ENCODE results near the gene MIDN. TPM values are rescaled to one million over a fixed set of nuclear protein-coding genes. Genes with fewer than 3 reads are reported as not detected.

The MIDN gene
- polyA plus RNA-seq, 1 donor from 2014 or later: 24.8 TPM

DNA sequence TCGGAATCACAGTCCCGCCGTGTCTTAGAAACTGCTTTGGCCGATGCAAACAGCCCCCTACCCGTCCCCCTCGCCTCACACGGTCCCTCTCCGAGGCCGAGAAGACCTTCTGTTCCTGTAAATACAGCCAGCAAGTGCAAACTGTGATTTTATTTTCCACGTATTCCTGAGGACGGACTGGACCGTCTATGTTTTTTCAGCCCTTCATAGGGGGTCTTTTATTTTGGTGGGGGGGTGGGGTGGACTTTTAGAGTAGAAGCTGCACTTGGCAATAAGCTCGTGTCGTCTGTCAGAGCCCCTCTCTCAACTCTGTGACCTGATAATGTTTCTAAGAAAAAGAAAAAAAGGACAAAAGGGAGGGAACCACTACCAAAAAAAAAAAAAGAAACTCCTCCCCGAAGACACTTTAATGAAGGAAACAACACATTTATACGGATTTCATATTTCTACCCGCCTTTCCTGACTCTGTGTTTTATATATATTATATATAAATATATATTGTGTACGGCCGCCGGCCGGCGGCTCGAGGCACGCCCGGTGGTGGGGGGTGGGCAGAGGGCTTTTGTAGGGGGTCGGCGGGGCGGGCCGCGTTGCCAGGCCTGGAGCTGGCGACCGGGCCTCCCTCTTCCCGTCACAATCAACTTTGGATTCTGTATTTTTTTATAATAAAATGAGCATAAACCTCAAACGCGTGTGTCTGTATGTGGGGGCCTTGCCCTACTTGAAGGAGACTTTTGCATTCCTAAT lies 52.5 kb downstream of the MIDN start:
- no peaks in the 10 kb centered on the region for H3K79me2 ChIP-seq (replicated peaks; ENCODE audit: insufficient read depth, low read length)
- no peaks in the 10 kb centered on the region for H3F3A ChIP-seq (ENCODE audit: insufficient read depth, low read length, poor library complexity, severe bottlenecking)
- H3K9ac ChIP-seq (ENCODE audit: low read length): no peak overlapping the region
- H3K27ac ChIP-seq (ENCODE audit: low read length): no peak overlapping the region
- H3K4me2 ChIP-seq (ENCODE audit: low read length): no peak overlapping the region
- no peaks in the 10 kb centered on the region for H3K36me3 ChIP-seq (ENCODE audit: insufficient read depth, low read length)
- H4K20me1 ChIP-seq (ENCODE audit: insufficient read depth): no peaks in the 10 kb centered on the region
- no peaks in the 10 kb centered on the region for H3K9me2 ChIP-seq (ENCODE audit: insufficient read depth, low read length)
- TF ChIP-seq EP300 (conservative IDR thresholded peaks at IDR 0.05; ENCODE audit: poor library complexity, severe bottlenecking): no peak
- TF ChIP-seq TAF1 (IDR thresholded peaks at IDR 0.05; ENCODE audit: low read depth): no peak
- H2AFZ ChIP-seq (ENCODE audit: low read depth, low read length): no peak overlapping the region
- no peaks in the 10 kb centered on the region for H3K27me3 ChIP-seq (ENCODE audit: insufficient read depth, low read depth, low read length)
- no peak overlapping the region for H3K4me3 ChIP-seq (ENCODE audit: low read length)
- no peaks in the 10 kb centered on the region for H3K9me3 ChIP-seq (ENCODE audit: low read length)

DNA sequence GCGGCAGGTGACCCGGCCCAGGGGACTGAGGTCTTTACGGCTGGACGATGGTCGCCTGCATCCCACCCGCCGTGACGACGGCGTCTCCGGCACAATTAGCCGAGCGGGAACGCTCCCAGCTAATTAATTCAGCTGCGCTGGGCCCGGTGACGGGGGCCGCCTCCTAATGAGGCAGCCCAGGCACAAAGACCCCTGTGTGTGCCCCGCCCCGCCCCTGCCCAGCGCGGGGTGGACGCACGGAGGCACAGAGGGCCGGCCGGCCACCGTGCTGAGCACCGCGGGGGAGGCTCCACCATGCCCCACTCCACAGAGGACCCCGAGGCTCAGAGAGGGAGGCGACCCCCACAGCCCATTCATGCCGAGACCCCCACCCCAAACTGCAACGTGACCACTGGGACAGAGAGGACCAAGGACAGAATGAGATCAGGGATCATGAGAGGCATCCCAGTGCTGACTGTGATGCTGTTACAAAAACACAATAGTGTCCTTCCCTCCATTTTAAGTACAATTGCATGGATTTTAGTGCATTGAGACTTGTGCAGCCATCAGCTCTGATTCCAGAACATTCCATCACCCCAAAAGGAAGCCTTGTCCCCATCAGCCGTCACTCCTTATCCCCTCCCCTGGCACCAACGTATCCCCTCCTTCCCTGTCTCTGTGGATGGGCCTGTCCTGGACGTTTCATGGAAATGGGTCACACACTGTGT lies 54.3 kb downstream of the MIDN start:
- no peaks in the 10 kb centered on the region for H3K36me3 ChIP-seq (ENCODE audit: insufficient read depth, low read length)
- no peaks in the 10 kb centered on the region for H3K27me3 ChIP-seq (ENCODE audit: insufficient read depth, low read depth, low read length)
- TF ChIP-seq RAD21 (conservative IDR thresholded peaks at IDR 0.05) (no peak), EZH2 (IDR thresholded peaks at IDR 0.05; ENCODE audit: borderline replicate concordance, insufficient read depth, low read length, poor library complexity, severe bottlenecking) (no peak), POLR2AphosphoS5 (IDR thresholded peaks at IDR 0.05) (no peak), MXI1 (conservative IDR thresholded peaks at IDR 0.05; ENCODE audit: poor library complexity, severe bottlenecking) (no peak), EP300 (conservative IDR thresholded peaks at IDR 0.05; ENCODE audit: poor library complexity, severe bottlenecking) (no peak), SMC3 (conservative IDR thresholded peaks at IDR 0.05; ENCODE audit: poor library complexity) (no peak), TAF1 (IDR thresholded peaks at IDR 0.05; ENCODE audit: low read depth) (no peak)
- TF ChIP-seq, protein P1, sequence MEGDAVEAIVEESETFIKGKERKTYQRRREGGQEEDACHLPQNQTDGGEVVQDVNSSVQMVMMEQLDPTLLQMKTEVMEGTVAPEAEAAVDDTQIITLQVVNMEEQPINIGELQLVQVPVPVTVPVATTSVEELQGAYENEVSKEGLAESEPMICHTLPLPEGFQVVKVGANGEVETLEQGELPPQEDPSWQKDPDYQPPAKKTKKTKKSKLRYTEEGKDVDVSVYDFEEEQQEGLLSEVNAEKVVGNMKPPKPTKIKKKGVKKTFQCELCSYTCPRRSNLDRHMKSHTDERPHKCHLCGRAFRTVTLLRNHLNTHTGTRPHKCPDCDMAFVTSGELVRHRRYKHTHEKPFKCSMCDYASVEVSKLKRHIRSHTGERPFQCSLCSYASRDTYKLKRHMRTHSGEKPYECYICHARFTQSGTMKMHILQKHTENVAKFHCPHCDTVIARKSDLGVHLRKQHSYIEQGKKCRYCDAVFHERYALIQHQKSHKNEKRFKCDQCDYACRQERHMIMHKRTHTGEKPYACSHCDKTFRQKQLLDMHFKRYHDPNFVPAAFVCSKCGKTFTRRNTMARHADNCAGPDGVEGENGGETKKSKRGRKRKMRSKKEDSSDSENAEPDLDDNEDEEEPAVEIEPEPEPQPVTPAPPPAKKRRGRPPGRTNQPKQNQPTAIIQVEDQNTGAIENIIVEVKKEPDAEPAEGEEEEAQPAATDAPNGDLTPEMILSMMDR (IDR thresholded peaks at IDR 0.05; ENCODE audit: poor library complexity, severe bottlenecking): no peak
- TF ChIP-seq, protein P2, sequence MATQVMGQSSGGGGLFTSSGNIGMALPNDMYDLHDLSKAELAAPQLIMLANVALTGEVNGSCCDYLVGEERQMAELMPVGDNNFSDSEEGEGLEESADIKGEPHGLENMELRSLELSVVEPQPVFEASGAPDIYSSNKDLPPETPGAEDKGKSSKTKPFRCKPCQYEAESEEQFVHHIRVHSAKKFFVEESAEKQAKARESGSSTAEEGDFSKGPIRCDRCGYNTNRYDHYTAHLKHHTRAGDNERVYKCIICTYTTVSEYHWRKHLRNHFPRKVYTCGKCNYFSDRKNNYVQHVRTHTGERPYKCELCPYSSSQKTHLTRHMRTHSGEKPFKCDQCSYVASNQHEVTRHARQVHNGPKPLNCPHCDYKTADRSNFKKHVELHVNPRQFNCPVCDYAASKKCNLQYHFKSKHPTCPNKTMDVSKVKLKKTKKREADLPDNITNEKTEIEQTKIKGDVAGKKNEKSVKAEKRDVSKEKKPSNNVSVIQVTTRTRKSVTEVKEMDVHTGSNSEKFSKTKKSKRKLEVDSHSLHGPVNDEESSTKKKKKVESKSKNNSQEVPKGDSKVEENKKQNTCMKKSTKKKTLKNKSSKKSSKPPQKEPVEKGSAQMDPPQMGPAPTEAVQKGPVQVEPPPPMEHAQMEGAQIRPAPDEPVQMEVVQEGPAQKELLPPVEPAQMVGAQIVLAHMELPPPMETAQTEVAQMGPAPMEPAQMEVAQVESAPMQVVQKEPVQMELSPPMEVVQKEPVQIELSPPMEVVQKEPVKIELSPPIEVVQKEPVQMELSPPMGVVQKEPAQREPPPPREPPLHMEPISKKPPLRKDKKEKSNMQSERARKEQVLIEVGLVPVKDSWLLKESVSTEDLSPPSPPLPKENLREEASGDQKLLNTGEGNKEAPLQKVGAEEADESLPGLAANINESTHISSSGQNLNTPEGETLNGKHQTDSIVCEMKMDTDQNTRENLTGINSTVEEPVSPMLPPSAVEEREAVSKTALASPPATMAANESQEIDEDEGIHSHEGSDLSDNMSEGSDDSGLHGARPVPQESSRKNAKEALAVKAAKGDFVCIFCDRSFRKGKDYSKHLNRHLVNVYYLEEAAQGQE (IDR thresholded peaks at IDR 0.05; ENCODE audit: borderline replicate concordance): no peak
- no peaks in the 10 kb centered on the region for H4K20me1 ChIP-seq (ENCODE audit: insufficient read depth)
- no peak overlapping the region for H2AFZ ChIP-seq (ENCODE audit: low read depth, low read length)
- H3F3A ChIP-seq (ENCODE audit: insufficient read depth, low read length, poor library complexity, severe bottlenecking): no peaks in the 10 kb centered on the region
- H3K9me3 ChIP-seq (ENCODE audit: low read length): no peaks in the 10 kb centered on the region
- H3K27ac ChIP-seq (ENCODE audit: low read length): no peak overlapping the region
- no peak overlapping the region for H3K9ac ChIP-seq (ENCODE audit: low read length)
- no peak overlapping the region for H3K4me3 ChIP-seq (ENCODE audit: low read length)
- H3K4me2 ChIP-seq (ENCODE audit: low read length): no peak overlapping the region
- no peaks in the 10 kb centered on the region for H3K9me2 ChIP-seq (ENCODE audit: insufficient read depth, low read length)
- H3K79me2 ChIP-seq (replicated peaks; ENCODE audit: insufficient read depth, low read length): no peaks in the 10 kb centered on the region
